Gastrocnemius medialis (tissue), 4 donors: Measurements from ENCODE around the gene TLCD2.
A peak's percentile ranks its signal among the peaks of the same experiment; 100 is the strongest.

Source experiments
- CTCF ChIP-seq, 5 experiments: fragments of 450-650 bp in 3 of 5; fragments of 200-600 bp in 2 of 5; sonication (generic) in 2 of 5; IDR thresholded peaks in 4 of 5; conservative IDR thresholded peaks in 1 of 5; 1 replicate in 4 of 5; 2 replicates in 1 of 5; pipeline ENCODE4 v1.5.1; 2016 to 2019; ENCODE audit warnings: antibody characterized with exemption in 5 of 5, mild to moderate bottlenecking in 3 of 5, moderate library complexity in 3 of 5
- POLR2A ChIP-seq, 2 donors: fragments of 450-650 bp; IDR thresholded peaks; one replicate each; pipeline ENCODE4 v1.6.1; 2017; ENCODE audit warnings: antibody characterized with exemption in 2 of 2, mild to moderate bottlenecking in 2 of 2, moderate library complexity in 2 of 2

GRCh38 chr17:1720856-1721386 is 10.7 kb upstream of the TLCD2 start:
- peak; percentile 97 to 99 (median 98) for TF ChIP-seq CTCF (IDR thresholded peaks at IDR 0.05 in 4 of 5, conservative IDR thresholded peaks at IDR 0.05 in 1 of 5)
- no peak for TF ChIP-seq POLR2A (IDR thresholded peaks at IDR 0.05)
